NCI-H2081 (cell line): Measurements from ENCODE around the gene ZNF425.
"Not testable (repeated sequence)": the region's sequence is repeated elsewhere in the genome, so short reads cannot be mapped to it uniquely, and the experiment has no call there.

Experiments
- DNase-seq, 2 experiments: peaks; one replicate each; lab custom pipeline; 2025; lab: John Stamatoyannopoulos, UW

The ZNF425 gene

GRCh38 chr7:149125863-149126661, at the start of gene ZNF425:
TSS of gene ZNF425 (minus strand) at chr7:149126324. CDS start at chr7:149126213, 111 bp downstream.
- peak; percentile 95 for DNase-seq

- no peak for DNase-seq
Observed at GRCh38 chr7:149175150-149175549, 49.0 kb upstream of the ZNF425 start.

- DNase-seq: no peak
Observed at GRCh38 chr7:149172534-149172920, 46.4 kb upstream of the ZNF425 start.

- no peak for DNase-seq
Observed at GRCh38 chr7:149171892-149172533, 45.9 kb upstream of the ZNF425 start.

GRCh38 chr7:149166630-149167352, 40.7 kb upstream of the ZNF425 start:
- no peak for DNase-seq

- no peak for DNase-seq
Observed at GRCh38 chr7:149166142-149166541, 40.0 kb upstream of the ZNF425 start.

GRCh38 chr7:149161241-149161848, 35.2 kb upstream of the ZNF425 start:
- no peak for DNase-seq

- DNase-seq: no peak
Observed at GRCh38 chr7:149156898-149157297, 30.8 kb upstream of the ZNF425 start.

- DNase-seq: no peak
Observed at GRCh38 chr7:149154056-149154455, 27.9 kb upstream of the ZNF425 start.

GRCh38 chr7:149153346-149153745, 27.2 kb upstream of the ZNF425 start:
- no peak for DNase-seq

GRCh38 chr7:149150981-149151380, 24.9 kb upstream of the ZNF425 start:
- DNase-seq: no peak

GRCh38 chr7:149147752-149148653, 21.9 kb upstream of the ZNF425 start:
- DNase-seq: peak; percentile 46 to 63

GRCh38 chr7:149147072-149147751, 21.1 kb upstream of the ZNF425 start, which contains the start of gene ZNF398:
TSS of gene ZNF398 (plus strand) at chr7:149147453. CDS start at chr7:149147743, 290 bp downstream.
- peak; percentile 78 to 87 for DNase-seq

- DNase-seq: no peak
Observed at GRCh38 chr7:149145031-149145845, 19.1 kb upstream of the ZNF425 start.

GRCh38 chr7:149144436-149144922, 18.4 kb upstream of the ZNF425 start:
- DNase-seq: not testable (repeated sequence)

- DNase-seq: no peak
Observed at GRCh38 chr7:149141893-149142292, 15.8 kb upstream of the ZNF425 start.

- DNase-seq: no peak
Observed at GRCh38 chr7:149140831-149141230, 14.7 kb upstream of the ZNF425 start.

- no peak for DNase-seq
Observed at GRCh38 chr7:149136118-149136517, 10.0 kb upstream of the ZNF425 start.

GRCh38 chr7:149133028-149133710, 7.0 kb upstream of the ZNF425 start:
- no peak for DNase-seq
